DND-41 (cell line): ENCODE measurements around the gene ZBTB32.
A peak's percentile ranks its signal among the peaks of the same experiment; 100 is the strongest.

Experiments used
- ATAC-seq: fragments of 200-7000 bp; cut with Tn5 transposase; 3 replicates; pipeline ENCODE4 v1.9.1; 2021; ENCODE audit warnings: low read depth; ENCODE audit not compliant: insufficient read depth
- DNase-seq: peaks from one replicate; pipeline ENCODE4 v3.0.0-alpha.2; 2020
- H2AFZ ChIP-seq: 2 replicates; pipeline ENCODE4 v1.6.0; 2012; ENCODE audit warnings: low read depth, low read length
- H3K27ac ChIP-seq: 2 replicates; pipeline ENCODE4 v1.5.1; 2012; ENCODE audit warnings: low read length, inconsistent platforms
- H3K27me3 ChIP-seq: fragments of 200-600 bp; sonication (generic); 2 replicates; pipeline ENCODE4 v1.6.0; 2012; ENCODE audit warnings: low read length, mild to moderate bottlenecking, inconsistent platforms; ENCODE audit not compliant: insufficient read depth, poor library complexity
- H3K36me3 ChIP-seq: 2 replicates; pipeline ENCODE4 v1.5.1; 2012; ENCODE audit warnings: low read length, inconsistent platforms; ENCODE audit not compliant: insufficient read depth
- H3K4me1 ChIP-seq: 2 replicates; pipeline ENCODE4 v1.5.1; 2012; ENCODE audit warnings: mild to moderate bottlenecking, low read length; ENCODE audit not compliant: insufficient read depth
- H3K4me2 ChIP-seq: 2 replicates; pipeline ENCODE4 v1.6.0; 2012; ENCODE audit warnings: mild to moderate bottlenecking, moderate library complexity, low read length, inconsistent platforms; ENCODE audit not compliant: insufficient read depth
- H3K4me3 ChIP-seq, 2 experiments: fragments of 200-600 bp in 1 of 2; shearing (Covaris generic) in 1 of 2; 2 replicates each; pipeline ENCODE4 v1.5.1; 2012 to 2016; ENCODE audit warnings: inconsistent platforms in 2 of 2, low read length in 2 of 2, mild to moderate bottlenecking in 2 of 2, low read depth in 1 of 2, moderate library complexity in 1 of 2
- H3K79me2 ChIP-seq: 2 replicates; pipeline ENCODE4 v1.6.0; 2012; ENCODE audit warnings: low read length, inconsistent platforms; ENCODE audit not compliant: insufficient read depth
- H3K9ac ChIP-seq: 2 replicates; pipeline ENCODE4 v1.6.0; 2012; ENCODE audit warnings: low read depth, mild to moderate bottlenecking, inconsistent platforms, low read length, moderate library complexity
- H3K9me3 ChIP-seq: 2 replicates; pipeline ENCODE4 v1.5.1; 2012; ENCODE audit warnings: low read length, moderate library complexity, mild to moderate bottlenecking, inconsistent platforms; ENCODE audit not compliant: insufficient read depth, severe bottlenecking
- H4K20me1 ChIP-seq: 2 replicates; pipeline ENCODE4 v1.6.0; 2012; ENCODE audit warnings: low read length; ENCODE audit not compliant: insufficient read depth
- CTCF ChIP-seq: IDR thresholded peaks from 2 replicates; pipeline ENCODE4 v1.5.1; 2012; ENCODE audit warnings: borderline replicate concordance, low read length, moderate library complexity, mild to moderate bottlenecking; ENCODE audit not compliant: poor library complexity, severe bottlenecking; ENCODE audit errors: extremely low read depth
- EZH2 ChIP-seq: IDR thresholded peaks from 3 replicates; pipeline ENCODE4 v1.6.1; 2012; ENCODE audit warnings: borderline replicate concordance, low read depth, mild to moderate bottlenecking, moderate library complexity, low read length, inconsistent platforms; ENCODE audit not compliant: severe bottlenecking

Gene ZBTB32

GRCh38 chr19:35713506-35713850 lies 9.1 kb downstream of the ZBTB32 start:
- Histone ChIP-seq H3K4me2 (no peak overlapping the region), H3K4me1 (peaks cover 17% of the 10 kb centered on the region), H3K27me3 (peaks cover under 1% of the 10 kb centered on the region), H2AFZ (no peak overlapping the region), H3K36me3 (no peaks in the 10 kb centered on the region; the same call in 1 of the 2 replicates), H3K9ac (no peak overlapping the region), H4K20me1 (peaks cover 1% of the 10 kb centered on the region), H3K27ac (no peak overlapping the region), H3K4me3 (no peak overlapping the region), H3K79me2 (peaks cover 19% of the 10 kb centered on the region), H3K9me3 (no peaks in the 10 kb centered on the region)
- no peak for TF ChIP-seq EZH2
- DNase-seq = no peak
- ATAC-seq = no peak

- no peak overlapping the region for H3K4me3 ChIP-seq
- no peak for ATAC-seq
- H3K27me3 ChIP-seq = no peaks in the 10 kb centered on the region
- no peak overlapping the region for H3K27ac ChIP-seq
- DNase-seq = no peak
- TF ChIP-seq EZH2 (no peak), CTCF (no peak)
- peaks cover 24% of the 10 kb centered on the region for H3K79me2 ChIP-seq
- H3K4me2 ChIP-seq = no peak overlapping the region
- H2AFZ ChIP-seq = no peak overlapping the region
- peaks cover 1% of the 10 kb centered on the region; the same call in 1 of the 2 replicates for H3K36me3 ChIP-seq
- H3K4me1 ChIP-seq = peaks cover 22% of the 10 kb centered on the region
- H3K9ac ChIP-seq = no peak overlapping the region
- no peaks in the 10 kb centered on the region for H3K9me3 ChIP-seq
- peaks cover 7% of the 10 kb centered on the region for H4K20me1 ChIP-seq
Measured at GRCh38 chr19:35713904-35714495, 9.6 kb downstream of the ZBTB32 start.

- Histone ChIP-seq H3K4me3 (no peak overlapping the region), H3K9ac (no peak overlapping the region), H3K9me3 (no peaks in the 10 kb centered on the region)
Measured at GRCh38 chr19:35714601-35715354, 10.4 kb downstream of the ZBTB32 start.

More at GRCh38 chr19:35714601-35715354, 10.4 kb downstream of the ZBTB32 start:
- Histone ChIP-seq H3K36me3 (peaks cover 9% of the 10 kb centered on the region), H3K79me2 (peaks cover 32% of the 10 kb centered on the region), H3K4me1 (peaks cover 30% of the 10 kb centered on the region), H4K20me1 (peaks cover 14% of the 10 kb centered on the region), H3K4me2 (no peak overlapping the region), H3K27me3 (no peaks in the 10 kb centered on the region), H2AFZ (no peak overlapping the region), H3K27ac (no peak overlapping the region)
- TF ChIP-seq CTCF = peak; percentile 43
- no peak for TF ChIP-seq EZH2
- no peak for ATAC-seq
- DNase-seq = no peak
